Renal pelvis (tissue), 3 donors: ENCODE data around the gene CFAP298. TPM values are rescaled to one million over a fixed set of nuclear protein-coding genes. Genes with fewer than 3 reads are reported as not detected.

Experiments used
- polyA plus RNA-seq, 3 donors: library from polyadenylated mRNA; unstranded; fragments of 120-200 nt; gene quantifications; one replicate each; pipeline ENCODE4 v1.2.1, GENCODE V29; 2013; ENCODE audit not compliant: insufficient read length in 3 of 3

The CFAP298 gene
- polyA plus RNA-seq, 3 donors, result 62.9 to 75.7 (median 67.2) TPM

Other genes starting within 250 kb of the CFAP298 start
- 10 to 100 TPM; 11.8 to 15.3 (median 15.1) TPM for gene URB1, start 219.4 kb downstream of the CFAP298 start, polyA plus RNA-seq
- 1 to 10 TPM; 2.9 to 4.2 (median 3.2) TPM for gene EVA1C, start 199.7 kb downstream of the CFAP298 start, polyA plus RNA-seq
- gene TCP10L, start 26.9 kb downstream of the CFAP298 start, polyA plus RNA-seq, result 1 to 10 TPM; 1.8 to 2.4 (median 2.3) TPM
- 10 to 100 TPM; 12.2 to 15.7 (median 14.6) TPM for gene SYNJ1, start 115.6 kb upstream of the CFAP298 start, polyA plus RNA-seq
- 10 to 100 TPM; 64.9 to 96.8 (median 93.0) TPM for gene PAXBP1, start 159.4 kb upstream of the CFAP298 start, polyA plus RNA-seq